Measurements from ENCODE around the gene LGALS12. TPM values are rescaled to one million over a fixed set of nuclear protein-coding genes. Genes with fewer than 3 reads are reported as not detected.

The LGALS12 gene
- total RNA-seq, 4 donors from 2014 or later, result 30.2 to 230 (median 71.0) TPM

DNA sequence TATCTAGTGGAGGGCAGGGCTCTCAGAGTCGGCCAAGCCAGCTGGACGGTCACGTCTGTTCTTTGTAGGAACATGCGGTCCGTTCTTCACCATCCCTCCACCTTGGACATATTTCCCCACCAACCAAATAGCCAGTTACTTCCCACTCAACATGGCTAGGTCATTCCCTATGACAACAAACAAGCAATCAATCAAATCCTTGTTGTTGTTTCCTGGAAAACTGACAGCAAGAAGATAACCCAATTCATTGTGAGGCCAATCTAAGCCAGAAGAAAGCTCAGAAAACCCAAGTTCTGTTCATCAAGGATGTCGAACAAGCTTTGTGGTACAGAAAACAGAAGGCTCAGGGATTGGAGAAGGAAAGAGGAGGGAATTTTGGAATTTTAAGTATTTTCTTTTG, 25.8 kb upstream of the LGALS12 start:
- TF ChIP-seq, protein P1, sequence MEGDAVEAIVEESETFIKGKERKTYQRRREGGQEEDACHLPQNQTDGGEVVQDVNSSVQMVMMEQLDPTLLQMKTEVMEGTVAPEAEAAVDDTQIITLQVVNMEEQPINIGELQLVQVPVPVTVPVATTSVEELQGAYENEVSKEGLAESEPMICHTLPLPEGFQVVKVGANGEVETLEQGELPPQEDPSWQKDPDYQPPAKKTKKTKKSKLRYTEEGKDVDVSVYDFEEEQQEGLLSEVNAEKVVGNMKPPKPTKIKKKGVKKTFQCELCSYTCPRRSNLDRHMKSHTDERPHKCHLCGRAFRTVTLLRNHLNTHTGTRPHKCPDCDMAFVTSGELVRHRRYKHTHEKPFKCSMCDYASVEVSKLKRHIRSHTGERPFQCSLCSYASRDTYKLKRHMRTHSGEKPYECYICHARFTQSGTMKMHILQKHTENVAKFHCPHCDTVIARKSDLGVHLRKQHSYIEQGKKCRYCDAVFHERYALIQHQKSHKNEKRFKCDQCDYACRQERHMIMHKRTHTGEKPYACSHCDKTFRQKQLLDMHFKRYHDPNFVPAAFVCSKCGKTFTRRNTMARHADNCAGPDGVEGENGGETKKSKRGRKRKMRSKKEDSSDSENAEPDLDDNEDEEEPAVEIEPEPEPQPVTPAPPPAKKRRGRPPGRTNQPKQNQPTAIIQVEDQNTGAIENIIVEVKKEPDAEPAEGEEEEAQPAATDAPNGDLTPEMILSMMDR (IDR thresholded peaks at IDR 0.05; ENCODE audit: low read depth), result no peak

DNA sequence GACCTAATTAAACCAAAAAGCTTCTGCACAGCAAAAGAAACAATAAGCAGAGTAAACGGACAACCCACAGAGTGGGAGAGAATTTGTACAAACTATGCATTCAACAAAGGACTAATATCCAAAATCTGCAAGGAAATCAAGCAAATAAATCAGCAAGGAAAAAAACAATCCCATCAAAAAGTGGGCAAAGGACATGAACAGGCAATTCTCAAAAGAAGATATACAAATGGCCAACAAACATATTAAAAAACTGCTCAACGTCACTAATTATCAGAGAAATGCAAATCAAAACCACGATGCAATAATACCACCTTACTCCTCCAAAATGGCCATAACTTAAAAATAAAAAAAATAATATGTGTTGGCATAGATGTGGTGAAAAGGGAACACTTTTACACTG, 20.1 kb upstream of the LGALS12 start:
- TF ChIP-seq, protein P1 (IDR thresholded peaks at IDR 0.05; ENCODE audit: low read depth), result no peak

DNA sequence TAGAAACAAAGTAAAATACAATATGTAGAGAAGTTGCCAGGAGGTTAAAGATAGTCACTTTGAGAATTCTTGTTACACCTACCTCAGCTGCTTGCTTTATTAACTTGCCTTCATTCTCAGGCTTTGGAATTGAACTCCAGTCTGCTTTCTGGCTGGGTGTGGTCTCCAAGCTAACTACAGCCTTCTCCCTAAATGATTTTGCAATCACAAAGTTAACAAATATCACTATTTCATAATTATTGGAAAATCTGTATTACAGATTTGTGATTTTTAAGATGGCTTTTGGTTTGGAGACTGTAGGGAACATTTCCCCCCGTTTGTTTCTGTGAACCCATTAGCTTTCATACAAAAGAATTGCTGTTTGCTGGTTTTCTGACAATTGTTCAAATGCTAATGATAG, 17.1 kb upstream of the LGALS12 start:
- TF ChIP-seq, protein P1 (IDR thresholded peaks at IDR 0.05; ENCODE audit: low read depth), result no peak

DNA sequence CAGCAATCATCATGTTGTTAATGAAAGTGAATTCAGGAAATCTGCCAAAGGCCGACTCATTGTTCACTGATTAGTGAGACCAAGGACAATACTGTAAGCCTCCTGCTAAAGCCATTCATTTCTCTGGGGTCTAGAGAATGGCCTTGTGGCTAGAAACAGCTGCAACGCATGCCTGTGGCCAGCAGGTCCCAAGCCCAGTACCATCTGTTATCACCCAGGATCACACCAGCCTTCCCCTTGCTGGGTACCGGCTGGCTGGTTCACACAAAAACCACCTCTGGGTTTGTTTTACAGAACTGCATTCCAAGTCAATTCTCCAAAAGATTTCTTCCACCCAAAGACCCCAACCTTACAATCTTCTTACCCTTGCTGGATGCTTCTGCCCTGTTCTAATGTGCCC, 16.0 kb upstream of the LGALS12 start:
- TF ChIP-seq, protein P1 (IDR thresholded peaks at IDR 0.05; ENCODE audit: low read depth), result no peak

DNA sequence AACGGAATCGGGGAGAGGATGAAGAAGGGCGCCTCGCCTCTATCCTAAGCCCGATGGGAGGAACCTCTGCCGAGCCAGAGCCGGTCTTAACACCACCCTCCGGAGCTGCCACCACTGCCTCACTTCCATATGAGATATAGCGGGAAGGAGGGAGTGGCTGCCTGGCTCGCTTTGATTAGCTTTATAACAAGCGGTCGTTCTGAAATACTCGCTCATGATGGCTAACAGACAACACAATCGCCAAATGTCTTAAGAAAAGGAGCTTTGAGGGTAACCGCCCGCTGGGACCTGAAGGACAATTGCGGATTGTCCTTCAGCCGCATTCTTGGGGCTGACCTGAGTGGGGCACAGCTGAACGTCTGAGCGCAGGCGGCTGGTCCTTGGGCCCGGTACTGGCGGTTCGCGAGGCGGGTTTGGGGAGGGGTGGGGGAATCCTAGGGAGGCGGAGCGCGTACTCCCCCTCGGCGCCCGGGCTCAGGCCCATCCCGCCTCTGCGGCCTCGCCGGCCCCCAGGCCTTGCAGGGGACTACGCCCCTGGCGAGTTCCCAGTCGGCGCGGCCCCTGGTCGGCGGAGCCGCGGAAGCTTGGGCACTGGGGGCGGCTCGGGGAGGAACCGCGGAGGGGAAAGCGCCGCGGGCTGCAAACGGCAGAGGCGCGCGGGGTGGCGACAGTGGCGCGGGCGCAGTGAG, 15.2 kb upstream of the LGALS12 start, which contains the start of gene PLAAT5:
PLAAT5 (minus strand) TSS at position 617 of the 689 bp plus-strand sequence; CDS start at position 484, 133 bp downstream.
- TF ChIP-seq, protein P1 (IDR thresholded peaks at IDR 0.05; ENCODE audit: low read depth), result no peak

DNA sequence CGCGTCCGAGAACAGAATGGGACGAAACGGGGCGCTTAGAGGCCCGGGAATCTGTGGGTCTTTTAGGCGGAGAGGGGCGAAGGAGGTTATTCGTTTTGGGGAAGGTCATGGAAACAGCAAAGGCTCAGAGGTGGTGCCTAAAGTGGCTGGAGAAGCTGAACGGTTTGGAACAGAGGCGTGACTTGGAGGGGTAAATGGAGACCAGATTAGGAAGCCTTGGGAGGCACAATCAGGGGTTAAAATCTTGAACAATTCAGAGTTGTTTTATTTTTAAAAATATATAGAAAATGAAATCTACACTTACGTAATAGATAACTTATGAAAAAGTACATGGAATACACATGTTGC, 14.7 kb upstream of the LGALS12 start:
- TF ChIP-seq, protein P1 (IDR thresholded peaks at IDR 0.05; ENCODE audit: low read depth), result no peak

DNA sequence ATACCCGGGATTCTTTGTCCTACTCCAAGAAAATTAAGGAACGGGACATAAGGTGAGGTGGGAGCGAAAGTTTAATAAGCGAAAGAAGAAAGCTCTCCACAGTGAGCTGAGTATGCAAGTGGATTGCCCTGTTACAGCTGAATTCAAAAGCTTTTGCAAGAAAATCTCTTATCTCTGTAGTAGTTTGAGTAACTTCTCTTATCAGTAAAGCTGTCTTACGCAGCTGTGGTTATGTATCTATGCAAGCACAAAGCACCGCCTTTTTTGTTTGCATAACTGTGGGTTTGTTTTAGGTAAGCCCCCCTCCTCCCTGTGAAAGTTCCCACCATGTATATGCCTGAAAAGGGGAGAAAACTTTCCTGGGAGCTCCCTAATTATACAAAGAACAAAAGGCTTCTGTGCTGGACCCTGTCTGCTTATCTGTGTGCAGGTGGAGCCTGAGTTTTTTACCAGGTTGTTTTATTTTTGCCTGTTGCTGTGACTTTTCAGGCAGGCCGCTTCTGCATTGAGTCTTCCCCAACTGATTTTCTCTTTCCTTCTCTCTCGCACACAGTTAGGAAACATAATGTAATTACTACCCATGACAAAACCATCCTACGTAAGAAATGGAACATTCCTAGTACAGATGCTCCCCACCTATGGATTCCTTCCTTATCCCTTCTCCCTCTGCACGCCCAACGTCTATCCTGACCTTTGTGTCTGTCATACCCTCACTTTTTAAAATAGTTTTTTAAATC, 14.1 kb upstream of the LGALS12 start:
- TF ChIP-seq, protein P1 (IDR thresholded peaks at IDR 0.05; ENCODE audit: low read depth), result no peak
